ELR (cell line): ENCODE results near the gene TOM1.
"Not testable (repeated sequence)": the region's sequence is repeated elsewhere in the genome, so short reads cannot be mapped to it uniquely, and the experiment has no call there.

ENCODE experiments used
- DNase-seq: peaks from one replicate; pipeline ENCODE4 v3.0.0-alpha.2; 2015; ENCODE audit warnings: low read depth

The TOM1 gene

DNA sequence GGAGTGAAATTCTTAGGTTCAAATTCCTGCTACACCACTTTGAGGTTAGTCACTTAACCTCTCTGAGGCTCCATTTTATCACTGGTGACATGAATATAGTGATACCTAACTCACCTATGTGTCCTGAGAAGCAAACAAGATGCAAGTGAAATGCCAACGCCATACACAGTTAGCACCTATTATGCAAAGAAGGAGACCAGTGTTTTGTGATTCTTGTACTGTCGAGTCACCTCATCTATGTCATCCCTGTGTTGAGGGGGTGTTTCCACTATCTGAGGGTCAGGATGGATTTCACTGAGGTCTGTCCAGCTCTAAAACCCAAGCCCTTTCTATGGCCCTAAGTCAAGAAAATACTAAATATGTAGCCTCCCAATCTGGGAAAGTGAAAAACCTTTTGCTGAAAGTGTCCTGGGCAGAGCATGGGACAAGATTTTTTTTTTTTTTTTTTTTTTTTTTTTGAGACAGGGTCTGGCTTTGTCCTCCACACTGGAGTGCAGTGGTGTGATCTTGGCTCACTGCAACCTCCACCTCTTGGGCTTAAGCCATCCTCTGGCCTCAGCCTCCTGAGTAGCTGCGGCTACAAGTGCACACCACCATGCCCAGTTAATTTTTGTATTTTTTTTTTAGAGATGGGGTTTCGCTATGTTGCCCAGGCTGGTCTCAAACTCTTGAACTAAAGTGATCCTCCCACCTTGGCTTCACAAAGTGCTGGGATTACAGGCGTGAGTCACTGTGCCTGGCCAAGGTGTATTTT is 95.3 kb downstream of the TOM1 start:
- no peak for DNase-seq

DNA sequence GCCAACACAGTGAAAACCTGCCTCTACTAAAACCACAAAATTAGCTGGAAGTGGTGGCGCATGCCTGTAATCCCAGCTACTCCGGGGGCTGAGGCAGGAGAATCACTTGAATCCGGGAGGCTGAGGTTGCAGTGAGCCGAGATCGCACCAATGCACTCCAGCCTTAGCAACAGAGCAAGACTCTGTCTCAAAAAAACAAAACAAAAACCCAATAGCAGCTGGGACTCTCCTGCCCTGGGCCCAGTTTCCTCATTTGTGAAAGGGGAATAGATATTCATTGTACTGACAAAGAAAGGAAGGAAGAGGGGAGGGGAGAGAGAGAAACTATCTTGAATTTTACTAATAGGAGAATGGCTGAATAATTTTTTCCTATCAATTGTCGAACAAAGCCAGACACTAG is 96.9 kb downstream of the TOM1 start:
- DNase-seq, result not testable (repeated sequence)

DNA sequence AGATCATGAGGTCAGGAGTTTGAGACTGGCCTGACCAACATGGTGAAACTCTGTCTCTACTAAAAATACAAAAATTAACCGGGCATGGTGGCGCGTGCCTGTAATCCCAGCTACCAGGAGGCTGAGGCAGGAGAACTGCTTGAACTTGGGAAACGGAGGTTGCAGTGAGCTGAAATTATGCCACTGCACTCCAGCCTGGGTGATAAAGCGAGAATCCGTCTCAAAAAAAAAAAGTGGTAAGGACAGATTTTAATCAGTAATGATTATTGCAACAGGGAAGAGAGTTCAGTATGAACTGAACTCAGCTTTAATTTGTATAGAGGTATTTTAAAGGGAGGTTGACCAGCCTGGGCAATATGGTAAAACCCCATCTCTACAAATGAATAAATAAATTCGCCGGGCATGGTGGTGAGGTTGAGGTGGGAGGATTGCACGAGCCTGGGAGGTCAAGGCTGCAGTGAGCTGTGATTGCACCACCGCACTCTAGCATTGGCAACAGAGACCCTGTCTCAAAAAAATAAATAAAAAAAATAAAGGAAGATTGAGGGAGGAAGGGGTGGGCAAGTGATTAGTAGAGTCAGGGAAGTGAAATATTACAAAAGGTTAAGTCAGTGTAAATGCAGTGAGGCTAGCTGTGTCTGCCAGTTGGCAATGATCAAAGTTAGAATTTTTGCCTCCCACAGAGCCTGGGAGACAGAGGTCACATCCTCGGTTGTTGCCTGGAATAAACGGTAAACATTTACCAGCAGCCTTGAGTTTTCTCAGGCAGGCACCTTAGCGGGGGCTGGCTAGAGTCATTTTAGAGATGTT is 97.6 kb downstream of the TOM1 start:
- DNase-seq, result no peak
